ENCODE results near the gene BTBD16.

GRCh38 chr10:122259075-122259466, 12.0 kb upstream of the BTBD16 start:
- no peak for TF ChIP-seq CTCF (IDR thresholded peaks at IDR 0.05)
- no peak for TF ChIP-seq POLR2A (IDR thresholded peaks at IDR 0.05)
- no peak for TF ChIP-seq EP300 (IDR thresholded peaks at IDR 0.05)
- no peak for TF ChIP-seq POLR2AphosphoS5 (IDR thresholded peaks at IDR 0.05)
